Gastrocnemius medialis (tissue), 4 donors: ENCODE results near the gene BRCC3. TPM values are rescaled to one million over a fixed set of nuclear protein-coding genes. Genes with fewer than 3 reads are reported as not detected.

Experiments
- ATAC-seq, 2 donors: fragments of 150-250 bp; one replicate each; pipeline ENCODE4 v1.9.1; 2016
- DNase-seq, 2 donors: peaks; one replicate each; pipeline ENCODE4 v3.0.0-alpha.2; 2019
- H3K27ac ChIP-seq, 4 donors: fragments of 200-600 bp; sonication (generic); 1 replicate in 1 of 4; 2 replicates in 3 of 4; pipeline ENCODE4 v1.5.1; 2016 to 2018; ENCODE audit warnings: mild to moderate bottlenecking in 2 of 4, moderate library complexity in 1 of 4
- H3K27me3 ChIP-seq, 3 donors: fragments of 200-600 bp; sonication (generic) in 2 of 3; 1 replicate in 1 of 3; 2 replicates in 2 of 3; pipeline versions ENCODE4 v1.5.1 to v1.6.0; 2016 to 2019; ENCODE audit warnings: mild to moderate bottlenecking in 1 of 3, moderate library complexity in 1 of 3
- H3K36me3 ChIP-seq, 2 donors: fragments of 200-600 bp; sonication (generic) in 1 of 2; one replicate each; pipeline ENCODE4 v1.5.1; 2017 to 2018
- H3K4me1 ChIP-seq, 2 donors: fragments of 200-600 bp; sonication (generic) in 1 of 2; one replicate each; pipeline ENCODE4 v1.5.1; 2016 to 2017; ENCODE audit warnings: mild to moderate bottlenecking in 2 of 2
- H3K4me3 ChIP-seq, 4 donors: fragments of 200-600 bp; sonication (generic) in 3 of 4; 1 replicate in 1 of 4; 2 replicates in 3 of 4; pipeline ENCODE4 v1.5.1; 2016 to 2019; ENCODE audit warnings: mild to moderate bottlenecking in 2 of 4
- H3K9me3 ChIP-seq, 3 donors: fragments of 200-600 bp; sonication (generic) in 2 of 3; 1 replicate in 1 of 3; 2 replicates in 2 of 3; pipeline ENCODE4 v1.5.1; 2016 to 2019
- POLR2A ChIP-seq, 2 donors: fragments of 450-650 bp; IDR thresholded peaks; one replicate each; pipeline ENCODE4 v1.6.1; 2017; ENCODE audit warnings: antibody characterized with exemption in 2 of 2, mild to moderate bottlenecking in 2 of 2, moderate library complexity in 2 of 2
- in situ Hi-C, 4 donors: fragments of 200-750 bp; cut with MboI; loops; one replicate each; pipeline versions ENCODE4 v1.15.0 to v1.8.0; 2017; ENCODE audit warnings: low sequenced_read_pairs in 4 of 4
- intact Hi-C: fragments of 100-400 bp; cut with DNase I; formaldehyde crosslinking; loops from one replicate; pipeline ENCODE4 v1.15.1; 2023; ENCODE audit warnings: low total_unique reads
- total RNA-seq, 4 donors: library from RNA; depleted of rRNA; stranded (reverse); fragments of >200 nt; gene quantifications; one replicate each; pipeline versions ENCODE4 v1.1.0 to v1.2.3, GENCODE V29; 2016
- TF ChIP-seq, protein P1 (sequence below), 5 experiments: fragments of 450-650 bp in 3 of 5; fragments of 200-600 bp in 2 of 5; sonication (generic) in 2 of 5; IDR thresholded peaks in 4 of 5; conservative IDR thresholded peaks in 1 of 5; 1 replicate in 4 of 5; 2 replicates in 1 of 5; pipeline ENCODE4 v1.5.1; 2016 to 2019; ENCODE audit warnings: antibody characterized with exemption in 5 of 5, mild to moderate bottlenecking in 3 of 5, moderate library complexity in 3 of 5

The BRCC3 gene
- total RNA-seq, 4 donors from 2014 or later, result 8.8 to 15.9 (median 10.6) TPM

DNA sequence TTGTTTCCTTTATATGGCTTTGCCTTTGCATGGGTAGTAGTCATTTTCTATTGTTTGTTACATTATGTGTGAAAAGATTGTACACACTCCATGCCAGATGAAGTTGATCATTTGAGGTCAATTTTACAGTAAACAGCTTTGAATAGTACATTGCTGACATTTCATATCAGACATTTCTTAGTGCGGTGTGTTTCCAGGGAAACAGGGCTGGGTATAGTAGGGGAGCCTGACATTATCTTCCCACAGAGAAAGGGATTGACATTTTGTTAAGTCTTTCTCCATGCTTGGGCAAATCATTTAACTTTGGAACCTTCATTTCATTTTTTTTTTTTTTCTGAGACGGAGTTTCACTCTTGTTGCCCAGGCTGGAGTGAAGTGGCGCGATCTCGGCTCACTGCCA, 39.7 kb upstream of the BRCC3 start:
- Histone ChIP-seq H3K9me3 (no peaks in the 10 kb centered on the region), H3K4me1 (peaks cover 3 to 16% of the 10 kb centered on the region in 2 donors), H3K27me3 (no peaks in the 10 kb centered on the region), H3K4me3 (no peak overlapping the region), H3K36me3 (no peaks in the 10 kb centered on the region), H3K27ac (peak overlapping the region; percentile 50 to 98 (median 72))
- DNase-seq (no peak), ATAC-seq (no peak)
- TF ChIP-seq, protein P1, sequence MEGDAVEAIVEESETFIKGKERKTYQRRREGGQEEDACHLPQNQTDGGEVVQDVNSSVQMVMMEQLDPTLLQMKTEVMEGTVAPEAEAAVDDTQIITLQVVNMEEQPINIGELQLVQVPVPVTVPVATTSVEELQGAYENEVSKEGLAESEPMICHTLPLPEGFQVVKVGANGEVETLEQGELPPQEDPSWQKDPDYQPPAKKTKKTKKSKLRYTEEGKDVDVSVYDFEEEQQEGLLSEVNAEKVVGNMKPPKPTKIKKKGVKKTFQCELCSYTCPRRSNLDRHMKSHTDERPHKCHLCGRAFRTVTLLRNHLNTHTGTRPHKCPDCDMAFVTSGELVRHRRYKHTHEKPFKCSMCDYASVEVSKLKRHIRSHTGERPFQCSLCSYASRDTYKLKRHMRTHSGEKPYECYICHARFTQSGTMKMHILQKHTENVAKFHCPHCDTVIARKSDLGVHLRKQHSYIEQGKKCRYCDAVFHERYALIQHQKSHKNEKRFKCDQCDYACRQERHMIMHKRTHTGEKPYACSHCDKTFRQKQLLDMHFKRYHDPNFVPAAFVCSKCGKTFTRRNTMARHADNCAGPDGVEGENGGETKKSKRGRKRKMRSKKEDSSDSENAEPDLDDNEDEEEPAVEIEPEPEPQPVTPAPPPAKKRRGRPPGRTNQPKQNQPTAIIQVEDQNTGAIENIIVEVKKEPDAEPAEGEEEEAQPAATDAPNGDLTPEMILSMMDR (IDR thresholded peaks at IDR 0.05 in 4 of 5, conservative IDR thresholded peaks at IDR 0.05 in 1 of 5), result no peak
- TF ChIP-seq POLR2A (IDR thresholded peaks at IDR 0.05), result no peak
- intact Hi-C loops, result no loop called here
- in situ Hi-C loops, result no loop called here

DNA sequence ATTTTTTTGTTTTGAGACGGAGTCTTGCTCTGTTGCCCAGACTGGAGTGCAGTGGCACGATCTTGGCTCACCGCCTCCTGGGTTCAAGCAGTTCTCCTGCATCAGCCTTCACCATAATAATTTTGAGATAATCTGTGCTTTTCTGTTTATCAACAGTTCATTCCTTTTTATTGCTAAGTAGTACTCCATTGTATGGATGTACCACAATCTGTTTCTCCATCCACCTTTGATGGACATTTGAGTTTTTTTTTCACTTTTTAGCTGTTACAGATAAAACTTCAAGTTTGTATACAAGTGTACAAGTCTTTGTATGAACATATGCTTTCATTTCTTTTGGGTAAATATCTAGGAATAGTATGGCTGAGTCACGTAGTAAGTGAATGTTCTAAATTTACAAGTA, 35.6 kb upstream of the BRCC3 start:
- TF ChIP-seq, protein P1 (IDR thresholded peaks at IDR 0.05 in 4 of 5, conservative IDR thresholded peaks at IDR 0.05 in 1 of 5), result no peak
- TF ChIP-seq POLR2A (IDR thresholded peaks at IDR 0.05), result no peak
- no peaks in the 10 kb centered on the region for H3K27me3 ChIP-seq
- H3K9me3 ChIP-seq, result no peaks in the 10 kb centered on the region
- no peaks in the 10 kb centered on the region for H3K36me3 ChIP-seq
- intact Hi-C loops (no loop called here), in situ Hi-C loops (no loop called here)
- H3K4me3 ChIP-seq, result no peak overlapping the region
- ATAC-seq (no peak), DNase-seq (no peak)
- H3K4me1 ChIP-seq, result peaks cover 0 to 3% of the 10 kb centered on the region in 2 donors
- H3K27ac ChIP-seq, result no peak overlapping the region

- no peaks in the 10 kb centered on the region for H3K36me3 ChIP-seq
- in situ Hi-C loops, result no loop called here
- peaks cover 14 to 29% of the 10 kb centered on the region in 2 donors for H3K4me1 ChIP-seq
- H3K9me3 ChIP-seq, result no peaks in the 10 kb centered on the region
- ATAC-seq (peak; percentile 62 to 68), DNase-seq (no peak)
- no peak overlapping the region for H3K4me3 ChIP-seq
- peak in 1 of 2 donors; percentile 36 for TF ChIP-seq POLR2A (IDR thresholded peaks at IDR 0.05)
- TF ChIP-seq, protein P1 (IDR thresholded peaks at IDR 0.05 in 4 of 5, conservative IDR thresholded peaks at IDR 0.05 in 1 of 5), result no peak
- peak overlapping the region; percentile 67 to 78 (median 76) for H3K27ac ChIP-seq
- no peaks in the 10 kb centered on the region for H3K27me3 ChIP-seq
- intact Hi-C loops, result no loop called here
These were observed 25.0 kb upstream of the BRCC3 start for GRCh38 chrX:155046129-155046810.

- H3K27me3 ChIP-seq, result no peaks in the 10 kb centered on the region
- TF ChIP-seq POLR2A (IDR thresholded peaks at IDR 0.05), result no peak
- TF ChIP-seq, protein P1 (IDR thresholded peaks at IDR 0.05 in 4 of 5, conservative IDR thresholded peaks at IDR 0.05 in 1 of 5), result no peak
- no peaks in the 10 kb centered on the region for H3K9me3 ChIP-seq
- peaks cover 13 to 29% of the 10 kb centered on the region in 2 donors for H3K4me1 ChIP-seq
- ATAC-seq, result peak; percentile 78 to 84
- no peak for DNase-seq
- intact Hi-C loops (no loop called here), in situ Hi-C loops (no loop called here)
- no peaks in the 10 kb centered on the region for H3K36me3 ChIP-seq
- peak overlapping the region; percentile 67 to 78 (median 76) for H3K27ac ChIP-seq
- no peak overlapping the region for H3K4me3 ChIP-seq
These were observed 24.3 kb upstream of the BRCC3 start for GRCh38 chrX:155046811-155047528.
